Neuronal stem cell (in vitro differentiated cells): ENCODE data around the gene PLEK2.

Experiments
- DNase-seq: peaks from one replicate; pipeline ENCODE4 v3.0.0-alpha.2; 2013; ENCODE audit warnings: low spot score
- H2AFZ ChIP-seq: one replicate; pipeline ENCODE4 v1.6.1; 2013; ENCODE audit warnings: mild to moderate bottlenecking, low read length, inconsistent platforms
- H2AK5ac ChIP-seq: 2 replicates; pipeline ENCODE4 v1.6.1; 2013; ENCODE audit warnings: low read depth, mild to moderate bottlenecking, inconsistent platforms, low read length, moderate library complexity, mixed read lengths
- H2BK120ac ChIP-seq: 2 replicates; pipeline ENCODE4 v1.6.1; 2013; ENCODE audit warnings: low read depth, mild to moderate bottlenecking, inconsistent platforms, low read length, moderate library complexity, mixed read lengths
- H2BK12ac ChIP-seq: one replicate; pipeline ENCODE4 v1.6.1; 2013; ENCODE audit warnings: low read length, inconsistent platforms
- H2BK15ac ChIP-seq: 2 replicates; pipeline ENCODE4 v1.6.1; 2013; ENCODE audit warnings: mild to moderate bottlenecking, low read length, inconsistent platforms, mixed read lengths
- H2BK5ac ChIP-seq: one replicate; pipeline ENCODE4 v1.6.1; 2013; ENCODE audit warnings: inconsistent platforms, mild to moderate bottlenecking, low read length, moderate library complexity
- H3K14ac ChIP-seq: one replicate; pipeline ENCODE4 v1.6.1; 2013; ENCODE audit warnings: low read length, inconsistent platforms
- H3K18ac ChIP-seq: 2 replicates; pipeline ENCODE4 v1.6.1; 2013; ENCODE audit warnings: low read length, inconsistent platforms
- H3K23ac ChIP-seq: 2 replicates; pipeline ENCODE4 v1.6.1; 2013; ENCODE audit warnings: low read depth, mild to moderate bottlenecking, mixed read lengths, low read length, inconsistent platforms; ENCODE audit not compliant: poor library complexity
- H3K27ac ChIP-seq: replicated peaks from 3 replicates; pipeline ENCODE4 v1.5.1; 2013; ENCODE audit warnings: low read length, inconsistent platforms
- H3K27me3 ChIP-seq, 3 experiments: 2 replicates each; pipeline ENCODE4 v1.6.1; 2013; ENCODE audit warnings: low read length in 3 of 3, mild to moderate bottlenecking in 2 of 3, inconsistent platforms in 1 of 3, low read depth in 1 of 3, mixed read lengths in 1 of 3, moderate library complexity in 1 of 3; ENCODE audit not compliant: control insufficient read depth in 3 of 3, insufficient read depth in 3 of 3
- H3K36me3 ChIP-seq, 2 donors: replicated peaks in 1 of 2; 2 replicates each; pipeline ENCODE4 v1.6.1; 2013; ENCODE audit warnings: low read length in 2 of 2; ENCODE audit not compliant: control insufficient read depth in 2 of 2, insufficient read depth in 2 of 2
- H3K4ac ChIP-seq: 2 replicates; pipeline ENCODE4 v1.6.1; 2013; ENCODE audit warnings: inconsistent platforms, mild to moderate bottlenecking, low read length, moderate library complexity
- H3K4me1 ChIP-seq, 2 donors: 1 replicate in 1 of 2; 2 replicates in 1 of 2; pipeline ENCODE4 v1.6.1; 2013; ENCODE audit warnings: low read length in 2 of 2, low read depth in 1 of 2; ENCODE audit not compliant: control insufficient read depth in 2 of 2, insufficient read depth in 1 of 2
- H3K4me2 ChIP-seq: one replicate; pipeline ENCODE4 v1.6.1; 2013; ENCODE audit warnings: mild to moderate bottlenecking, low read length, inconsistent platforms; ENCODE audit not compliant: insufficient read depth, poor library complexity, severe bottlenecking
- H3K4me3 ChIP-seq, 2 donors: 2 replicates each; pipeline ENCODE4 v1.5.1; 2013; ENCODE audit warnings: low read length in 2 of 2, mild to moderate bottlenecking in 2 of 2, inconsistent platforms in 1 of 2, moderate library complexity in 1 of 2
- H3K79me1 ChIP-seq: one replicate; pipeline ENCODE4 v1.6.1; 2013; ENCODE audit warnings: low read depth, mild to moderate bottlenecking, inconsistent platforms, low read length, moderate library complexity
- H3K9ac ChIP-seq: one replicate; pipeline ENCODE4 v1.6.1; 2013; ENCODE audit warnings: mild to moderate bottlenecking, low read depth, low read length, inconsistent platforms; ENCODE audit not compliant: poor library complexity
- H3K9me3 ChIP-seq, 2 donors: replicated peaks in 1 of 2; 2 replicates each; pipeline versions ENCODE3 to v1.6.1; 2013; ENCODE audit warnings: low read length in 2 of 2, mild to moderate bottlenecking in 2 of 2, inconsistent platforms in 1 of 2, low read depth in 1 of 2, mixed read lengths in 1 of 2, moderate library complexity in 1 of 2; ENCODE audit not compliant: control insufficient read depth in 2 of 2, insufficient read depth in 1 of 2
- H4K8ac ChIP-seq: one replicate; pipeline ENCODE4 v1.6.1; 2013; ENCODE audit warnings: low read depth, mild to moderate bottlenecking, inconsistent platforms, low read length, moderate library complexity
- H4K91ac ChIP-seq: one replicate; pipeline ENCODE4 v1.6.1; 2013; ENCODE audit warnings: low read length, low read depth, mild to moderate bottlenecking, inconsistent platforms; ENCODE audit not compliant: poor library complexity
- WGBS, 2 donors: extraction: QIAGEN DNeasy Blood & Tissue Kit; methylation state at CpG; one replicate each; pipeline ENCODE4 v1.1.7; 2013; ENCODE audit warnings: missing lambda C conversion rate in 2 of 2, mixed read lengths in 1 of 2; ENCODE audit not compliant: insufficient read length in 2 of 2, insufficient replicate concordance in 1 of 2; ENCODE audit errors: extremely low coverage in 2 of 2; 5-methylcytosine and 5-hydroxymethylcytosine counted together

Gene PLEK2

GRCh38 chr14:67371247-67372148, 40.5 kb downstream of the PLEK2 start:
- Histone ChIP-seq H2BK15ac (no peak overlapping the region), H3K14ac (no peak overlapping the region), H3K4me2 (no peak overlapping the region), H3K4ac (no peak overlapping the region), H2AFZ (no peak overlapping the region), H4K91ac (no peak overlapping the region), H3K9me3 (no peaks in the 10 kb centered on the region), H2BK5ac (no peak overlapping the region), H3K36me3 (peaks cover 8 to 96% of the 10 kb centered on the region in 2 donors), H3K79me1 (no peaks in the 10 kb centered on the region), H4K8ac (no peak overlapping the region), H3K18ac (no peak overlapping the region), H2AK5ac (no peak overlapping the region), H3K27ac (no peak overlapping the region), H2BK120ac (no peak overlapping the region), H3K4me1 (no peaks in the 10 kb centered on the region), H2BK12ac (no peak overlapping the region), H3K9ac (no peak overlapping the region), H3K4me3 (no peak overlapping the region), H3K23ac (no peak overlapping the region), H3K27me3 (no peaks in the 10 kb centered on the region)
- no peak for DNase-seq
- WGBS, 2 donors, result no CpG with 5 or more reads among the region's 4 CpGs

- H4K8ac ChIP-seq, result no peak overlapping the region
- no peak overlapping the region for H3K23ac ChIP-seq
- H4K91ac ChIP-seq, result no peak overlapping the region
- H3K4me1 ChIP-seq, result no peaks in the 10 kb centered on the region
- no peak overlapping the region for H3K9ac ChIP-seq
- no peak for DNase-seq
- no peak overlapping the region for H2BK12ac ChIP-seq
- H3K27me3 ChIP-seq, result no peaks in the 10 kb centered on the region
- no peak overlapping the region for H3K4ac ChIP-seq
- no peak overlapping the region for H2AK5ac ChIP-seq
- no peak overlapping the region for H3K4me2 ChIP-seq
- no peaks in the 10 kb centered on the region for H3K79me1 ChIP-seq
- no peak overlapping the region for H3K27ac ChIP-seq
- H2BK15ac ChIP-seq, result no peak overlapping the region
- H2BK5ac ChIP-seq, result no peak overlapping the region
- H3K14ac ChIP-seq, result no peak overlapping the region
- H3K18ac ChIP-seq, result no peak overlapping the region
- H2BK120ac ChIP-seq, result no peak overlapping the region
- no peak overlapping the region for H3K4me3 ChIP-seq
- WGBS, 2 donors, result no CpG with 5 or more reads among the region's 5 CpGs
- H3K9me3 ChIP-seq, result no peaks in the 10 kb centered on the region
- H2AFZ ChIP-seq, result no peak overlapping the region
- H3K36me3 ChIP-seq, result peaks cover 11 to 96% of the 10 kb centered on the region in 2 donors
Measured at GRCh38 chr14:67370830-67371229, 41.1 kb downstream of the PLEK2 start.

- Histone ChIP-seq H2BK12ac (no peak overlapping the region), H3K36me3 (peaks cover 8 to 91% of the 10 kb centered on the region in 2 donors), H3K4me3 (no peak overlapping the region), H3K4me2 (no peak overlapping the region), H3K4ac (no peak overlapping the region), H3K23ac (no peak overlapping the region), H4K91ac (no peak overlapping the region), H3K4me1 (peaks cover 0 to 5% of the 10 kb centered on the region in 2 donors), H3K79me1 (no peaks in the 10 kb centered on the region), H3K9ac (no peak overlapping the region), H2BK120ac (no peak overlapping the region), H2AK5ac (no peak overlapping the region), H2BK15ac (no peak overlapping the region), H3K14ac (no peak overlapping the region), H3K9me3 (no peaks in the 10 kb centered on the region), H4K8ac (no peak overlapping the region), H3K27me3 (no peaks in the 10 kb centered on the region), H2BK5ac (no peak overlapping the region), H3K18ac (no peak overlapping the region), H3K27ac (no peak overlapping the region), H2AFZ (no peak overlapping the region)
- DNase-seq, result no peak
- no CpG with 5 or more reads among the region's 4 CpGs for WGBS, 2 donors
Measured at GRCh38 chr14:67365476-67365875, 46.5 kb downstream of the PLEK2 start.

- peak overlapping the region; percentile 90 for H3K14ac ChIP-seq
- peak overlapping the region; percentile 24 for H2AK5ac ChIP-seq
- H3K4me3 ChIP-seq, result peak overlapping the region; percentile 62 to 86
- peak overlapping the region; percentile 76 for H3K18ac ChIP-seq
- H2BK5ac ChIP-seq, result no peak overlapping the region
- peak overlapping the region; percentile 58 for H3K4me2 ChIP-seq
- DNase-seq, result no peak
- no peak overlapping the region for H2BK15ac ChIP-seq
- H3K27ac ChIP-seq, result no peak overlapping the region
- H3K9me3 ChIP-seq, result no peaks in the 10 kb centered on the region
- peak overlapping the region; percentile 94 for H3K9ac ChIP-seq
- no peak overlapping the region for H2BK120ac ChIP-seq
- no CpG with 5 or more reads among the region's 34 CpGs for WGBS, 2 donors
- no peak overlapping the region for H3K4ac ChIP-seq
- no peaks in the 10 kb centered on the region for H3K27me3 ChIP-seq
- H4K91ac ChIP-seq, result no peak overlapping the region
- no peak overlapping the region for H2BK12ac ChIP-seq
- peak overlapping the region; percentile 90 for H3K23ac ChIP-seq
- H2AFZ ChIP-seq, result peak overlapping the region; percentile 91
- peaks cover 2% of the 10 kb centered on the region for H3K79me1 ChIP-seq
- no peak overlapping the region for H4K8ac ChIP-seq
- peaks cover 2 to 53% of the 10 kb centered on the region in 2 donors for H3K36me3 ChIP-seq
- peaks cover 4 to 17% of the 10 kb centered on the region in 2 donors for H3K4me1 ChIP-seq
Measured at GRCh38 chr14:67360470-67361206, 51.3 kb downstream of the PLEK2 start.
